Panc1 (cell line): ENCODE data around the gene MEIOSIN. TPM values are rescaled to one million over a fixed set of nuclear protein-coding genes. Genes with fewer than 3 reads are reported as not detected.
"Not testable (repeated sequence)": the region's sequence is repeated elsewhere in the genome, so short reads cannot be mapped to it uniquely, and the experiment has no call there.

Experiments
- ATAC-seq: fragments of 200-7000 bp; cut with Tn5 transposase; 2 replicates; pipeline ENCODE4 v1.9.1; 2020; ENCODE audit warnings: mild to moderate bottlenecking, moderate library complexity
- BruUV-seq: library from RNA; stranded (reverse); fragments of 400-500 nt; replicated peaks from 2 replicates; lab custom pipeline; 2021; lab: Mats Ljungman, UMichigan
- CTCF ChIA-PET: fragments of 300-600 bp; sonication (Branson Sonifier 250); formaldehyde crosslinking; loops from one replicate; lab custom pipeline; 2022; ENCODE audit warnings: antibody characterized with exemption; lab: Charles Lee
- POLR2A ChIA-PET: fragments of 300-600 bp; sonication (Branson Sonifier 250); formaldehyde crosslinking; loops from one replicate; lab custom pipeline; 2022; ENCODE audit warnings: antibody characterized with exemption; lab: Charles Lee
- DNase-seq: peaks from one replicate; pipeline ENCODE4 v3.0.0-alpha.2; 2010; ENCODE audit warnings: low read depth, low spot score
- H3K27ac ChIP-seq: 2 replicates; pipeline ENCODE4 v1.5.1; 2011; ENCODE audit warnings: mild to moderate bottlenecking, low read length, inconsistent platforms
- H3K27me3 ChIP-seq: fragments of 200-500 bp; sonication (Bioruptor generic); 2 replicates; pipeline ENCODE4 v1.6.0; 2014; ENCODE audit warnings: low read length, inconsistent platforms; ENCODE audit not compliant: control insufficient read depth, insufficient read depth
- H3K36me3 ChIP-seq: fragments of 200-500 bp; sonication (Bioruptor generic); 2 replicates; pipeline ENCODE4 v1.5.1; 2014; ENCODE audit warnings: inconsistent platforms, mild to moderate bottlenecking, low read length, moderate library complexity; ENCODE audit not compliant: control insufficient read depth, insufficient read depth
- H3K4me1 ChIP-seq: 2 replicates; pipeline ENCODE4 v1.5.1; 2011; ENCODE audit warnings: inconsistent platforms, mild to moderate bottlenecking, low read length, moderate library complexity; ENCODE audit not compliant: control insufficient read depth, insufficient read depth
- H3K4me3 ChIP-seq, 2 experiments: 2 replicates each; pipeline ENCODE4 v1.5.1; 2011 to 2012; ENCODE audit warnings: low read depth in 2 of 2, low read length in 2 of 2, mild to moderate bottlenecking in 2 of 2, inconsistent platforms in 1 of 2, moderate library complexity in 1 of 2
- H3K9me3 ChIP-seq: fragments of 200-500 bp; sonication (Bioruptor generic); 2 replicates; pipeline ENCODE4 v1.5.1; 2014; ENCODE audit warnings: low read depth, mild to moderate bottlenecking, inconsistent platforms, low read length, moderate library complexity; ENCODE audit not compliant: control insufficient read depth, insufficient read depth
- CTCF ChIP-seq: fragments of 450-650 bp; IDR thresholded peaks from 2 replicates; pipeline ENCODE4 v1.5.1; 2017; ENCODE audit warnings: mild to moderate bottlenecking
- POLR2AphosphoS5 ChIP-seq: IDR thresholded peaks from 2 replicates; pipeline ENCODE4 v1.6.1; 2012; ENCODE audit warnings: mild to moderate bottlenecking, low read depth, low read length, moderate library complexity
- SIN3A ChIP-seq: IDR thresholded peaks from 2 replicates; pipeline ENCODE4 v1.6.1; 2012; ENCODE audit warnings: low read depth, mild to moderate bottlenecking, low read length, moderate library complexity, borderline replicate concordance; ENCODE audit not compliant: insufficient read depth
- TCF7L2 ChIP-seq: IDR thresholded peaks from 2 replicates; pipeline ENCODE4 v1.6.1; 2011; ENCODE audit warnings: mild to moderate bottlenecking, low read depth, low read length, inconsistent platforms
- in situ Hi-C: cut with HindIII; loops from 2 replicates; pipeline ENCODE4 v1.10.0; 2016; ENCODE audit warnings: low sequenced_read_pairs, low pct_unique_long_range_greater_than_20kb
- intact Hi-C: fragments of 100-400 bp; cut with micrococcal nuclease; formaldehyde crosslinking; loops from one replicate; pipeline ENCODE4 v1.10.0; 2022; ENCODE audit not compliant: unreplicated experiment
- total RNA-seq: library from RNA; stranded (reverse); gene quantifications from one replicate; pipeline ENCODE4 v1.2.1, GENCODE V29; 2021; ENCODE audit not compliant: unreplicated experiment
- TF ChIP-seq, protein P1 (sequence below), 2 experiments: IDR thresholded peaks; 2 replicates each; pipeline ENCODE4 v1.6.1; 2011 to 2012; ENCODE audit warnings: low read depth in 2 of 2, control low read depth in 1 of 2, low read length in 1 of 2, mild to moderate bottlenecking in 1 of 2, moderate library complexity in 1 of 2; ENCODE audit not compliant: insufficient read depth in 1 of 2

MEIOSIN gene
- total RNA-seq, 1 experiment from 2014 or later: not detected

GRCh38 chr19:45746866-45747265, 13.6 kb downstream of the MEIOSIN start:
- H3K9me3 ChIP-seq: no peaks in the 10 kb centered on the region
- ChIA-PET POLR2A (no interaction called here), CTCF (no interaction called here)
- DNase-seq (no peak), ATAC-seq (no peak)
- H3K4me1 ChIP-seq: no peaks in the 10 kb centered on the region
- no TSS peak for BruUV-seq
- in situ Hi-C loops: no loop called here
- intact Hi-C loops: no loop called here
- no peaks in the 10 kb centered on the region for H3K36me3 ChIP-seq
- H3K27ac ChIP-seq: no peak overlapping the region
- no peaks in the 10 kb centered on the region for H3K27me3 ChIP-seq
- TF ChIP-seq, protein P1, sequence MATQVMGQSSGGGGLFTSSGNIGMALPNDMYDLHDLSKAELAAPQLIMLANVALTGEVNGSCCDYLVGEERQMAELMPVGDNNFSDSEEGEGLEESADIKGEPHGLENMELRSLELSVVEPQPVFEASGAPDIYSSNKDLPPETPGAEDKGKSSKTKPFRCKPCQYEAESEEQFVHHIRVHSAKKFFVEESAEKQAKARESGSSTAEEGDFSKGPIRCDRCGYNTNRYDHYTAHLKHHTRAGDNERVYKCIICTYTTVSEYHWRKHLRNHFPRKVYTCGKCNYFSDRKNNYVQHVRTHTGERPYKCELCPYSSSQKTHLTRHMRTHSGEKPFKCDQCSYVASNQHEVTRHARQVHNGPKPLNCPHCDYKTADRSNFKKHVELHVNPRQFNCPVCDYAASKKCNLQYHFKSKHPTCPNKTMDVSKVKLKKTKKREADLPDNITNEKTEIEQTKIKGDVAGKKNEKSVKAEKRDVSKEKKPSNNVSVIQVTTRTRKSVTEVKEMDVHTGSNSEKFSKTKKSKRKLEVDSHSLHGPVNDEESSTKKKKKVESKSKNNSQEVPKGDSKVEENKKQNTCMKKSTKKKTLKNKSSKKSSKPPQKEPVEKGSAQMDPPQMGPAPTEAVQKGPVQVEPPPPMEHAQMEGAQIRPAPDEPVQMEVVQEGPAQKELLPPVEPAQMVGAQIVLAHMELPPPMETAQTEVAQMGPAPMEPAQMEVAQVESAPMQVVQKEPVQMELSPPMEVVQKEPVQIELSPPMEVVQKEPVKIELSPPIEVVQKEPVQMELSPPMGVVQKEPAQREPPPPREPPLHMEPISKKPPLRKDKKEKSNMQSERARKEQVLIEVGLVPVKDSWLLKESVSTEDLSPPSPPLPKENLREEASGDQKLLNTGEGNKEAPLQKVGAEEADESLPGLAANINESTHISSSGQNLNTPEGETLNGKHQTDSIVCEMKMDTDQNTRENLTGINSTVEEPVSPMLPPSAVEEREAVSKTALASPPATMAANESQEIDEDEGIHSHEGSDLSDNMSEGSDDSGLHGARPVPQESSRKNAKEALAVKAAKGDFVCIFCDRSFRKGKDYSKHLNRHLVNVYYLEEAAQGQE (IDR thresholded peaks at IDR 0.05; ENCODE audit: insufficient read depth in 1 of 2, low read depth in 2 of 2, low read length in 1 of 2): no peak
- TF ChIP-seq POLR2AphosphoS5 (no peak), CTCF (no peak), TCF7L2 (no peak), SIN3A (no peak)
- no peak overlapping the region for H3K4me3 ChIP-seq

DNA sequence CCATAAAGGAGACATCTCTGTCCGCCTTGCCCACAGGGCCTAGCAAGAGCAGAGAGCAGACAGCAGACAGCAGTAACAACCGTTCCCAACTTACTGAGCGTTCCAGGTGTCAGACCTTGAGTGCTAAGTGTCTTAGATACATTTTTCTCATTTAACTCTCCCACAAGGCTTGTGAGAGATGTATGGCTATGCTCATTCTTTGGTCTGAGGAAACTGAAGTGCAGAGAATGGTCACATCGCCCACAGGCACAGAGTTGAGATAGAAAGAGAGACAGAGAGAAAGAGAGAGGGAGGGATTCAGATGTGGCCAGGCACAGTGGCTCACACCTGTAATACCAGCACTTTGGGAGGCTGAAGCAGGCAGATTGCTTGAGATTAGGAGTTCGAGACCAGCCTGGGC, 14.3 kb downstream of the MEIOSIN start:
- intact Hi-C loops (no loop called here), in situ Hi-C loops (no loop called here)
- Histone ChIP-seq H3K4me3 (no peak overlapping the region), H3K27ac (no peak overlapping the region), H3K4me1 (no peaks in the 10 kb centered on the region), H3K27me3 (no peaks in the 10 kb centered on the region), H3K36me3 (no peaks in the 10 kb centered on the region), H3K9me3 (no peaks in the 10 kb centered on the region)
- POLR2A ChIA-PET: no interaction called here
- no TSS peak for BruUV-seq
- no peak for ATAC-seq
- TF ChIP-seq SIN3A: no peak
- TF ChIP-seq CTCF: no peak
- no peak for TF ChIP-seq TCF7L2
- no peak for TF ChIP-seq POLR2AphosphoS5
- TF ChIP-seq, protein P1 (IDR thresholded peaks at IDR 0.05; ENCODE audit: insufficient read depth in 1 of 2, low read depth in 2 of 2, low read length in 1 of 2): no peak
- CTCF ChIA-PET: no interaction called here
- no peak for DNase-seq

GRCh38 chr19:45751483-45751882, 18.2 kb downstream of the MEIOSIN start:
- H3K36me3 ChIP-seq, H3K4me1 ChIP-seq, H3K9me3 ChIP-seq, ATAC-seq, CTCF ChIA-PET, H3K27ac ChIP-seq, intact Hi-C loops, BruUV-seq, H3K27me3 ChIP-seq, DNase-seq, H3K4me3 ChIP-seq, in situ Hi-C loops: not testable (repeated sequence)
- POLR2A ChIA-PET: interaction anchor here (0.7 to 1.0 kb wide), 2 partner anchors 16 to 22 kb away, joined by 7 to 14 read pairs; no protein-coding TSS in a partner anchor
